Skeletal muscle satellite cell (primary cell): ENCODE data around the gene HLA-B. TPM values are rescaled to one million over a fixed set of nuclear protein-coding genes. Genes with fewer than 3 reads are reported as not detected.

Experiments
- H3K27me3 ChIP-seq: 2 replicates; pipeline ENCODE4 v1.7.0; 2013; ENCODE audit warnings: low read length; ENCODE audit not compliant: control insufficient read depth, insufficient read depth
- H3K36me3 ChIP-seq: 2 replicates; pipeline ENCODE4 v1.7.0; 2013; ENCODE audit warnings: mild to moderate bottlenecking, control low read depth, low read length; ENCODE audit not compliant: insufficient read depth
- H3K4me1 ChIP-seq: 2 replicates; pipeline ENCODE4 v1.7.0; 2013; ENCODE audit warnings: low read length; ENCODE audit not compliant: control insufficient read depth, insufficient read depth
- H3K4me2 ChIP-seq: 2 replicates; pipeline ENCODE4 v1.7.0; 2013; ENCODE audit warnings: mild to moderate bottlenecking, low read length
- H3K4me3 ChIP-seq: 2 replicates; pipeline ENCODE4 v1.7.0; 2013; ENCODE audit warnings: low read length
- H3K9ac ChIP-seq: 2 replicates; pipeline ENCODE4 v1.7.0; 2013; ENCODE audit warnings: mild to moderate bottlenecking, low read depth, low read length, moderate library complexity
- H3K9me3 ChIP-seq: replicated peaks from 2 replicates; pipeline ENCODE4 v1.7.0; 2013; ENCODE audit warnings: mild to moderate bottlenecking, control low read depth, low read length
- small RNA-seq: library from RNA; depleted of rRNA; stranded (forward); fragments of <200 nt; gene quantifications from one replicate; pipeline ENCODE3, GENCODE V24; 2012

Gene HLA-B

DNA sequence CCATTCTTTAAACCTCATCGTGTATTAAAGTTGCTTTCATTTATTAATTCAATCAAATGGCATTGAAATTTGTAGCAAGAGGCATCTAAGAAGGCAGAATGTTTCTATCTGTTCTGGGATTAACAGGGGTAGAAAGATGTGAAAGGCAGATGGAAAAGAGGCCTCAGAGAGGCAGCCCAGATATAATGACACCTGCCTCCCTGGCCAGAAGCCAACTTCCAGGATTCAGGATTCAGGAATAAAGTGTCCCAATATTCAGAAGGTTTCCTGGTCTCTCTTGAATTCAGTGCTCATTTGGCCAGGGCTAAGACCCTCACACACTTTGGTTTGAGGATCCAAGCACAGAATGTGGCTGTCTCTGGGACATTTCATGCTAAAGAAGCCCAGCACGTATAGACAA, 39.9 kb downstream of the HLA-B start:
- no peaks in the 10 kb centered on the region for H3K4me1 ChIP-seq
- no peak overlapping the region for H3K4me2 ChIP-seq
- no peaks in the 10 kb centered on the region for H3K36me3 ChIP-seq
- no peaks in the 10 kb centered on the region for H3K9me3 ChIP-seq
- H3K4me3 ChIP-seq = no peak overlapping the region
- H3K9ac ChIP-seq = no peak overlapping the region
- H3K27me3 ChIP-seq = peaks cover 56% of the 10 kb centered on the region

DNA sequence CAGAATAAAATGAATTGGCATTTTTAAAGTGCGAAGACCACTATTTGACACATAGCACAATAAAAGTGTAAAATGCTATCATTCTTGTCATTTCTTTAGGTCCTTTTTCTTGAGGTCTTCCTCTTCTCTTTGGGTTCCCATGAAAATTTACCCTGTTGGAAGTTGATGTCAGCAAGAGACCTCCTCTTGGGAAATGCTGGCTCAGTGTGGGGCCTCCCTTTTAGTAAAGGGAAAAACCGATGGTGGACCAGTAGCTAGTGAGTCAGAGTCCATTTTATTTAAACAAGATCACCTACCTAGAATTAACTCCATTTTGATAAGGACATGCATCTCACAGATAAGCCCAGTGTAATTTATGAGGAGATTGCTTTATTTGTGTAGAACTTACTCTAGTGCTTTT, 47.3 kb downstream of the HLA-B start:
- Histone ChIP-seq H3K36me3 (no peaks in the 10 kb centered on the region), H3K27me3 (peaks cover 81% of the 10 kb centered on the region), H3K9ac (no peak overlapping the region), H3K4me3 (no peak overlapping the region), H3K9me3 (no peaks in the 10 kb centered on the region), H3K4me1 (no peaks in the 10 kb centered on the region), H3K4me2 (no peak overlapping the region)

DNA sequence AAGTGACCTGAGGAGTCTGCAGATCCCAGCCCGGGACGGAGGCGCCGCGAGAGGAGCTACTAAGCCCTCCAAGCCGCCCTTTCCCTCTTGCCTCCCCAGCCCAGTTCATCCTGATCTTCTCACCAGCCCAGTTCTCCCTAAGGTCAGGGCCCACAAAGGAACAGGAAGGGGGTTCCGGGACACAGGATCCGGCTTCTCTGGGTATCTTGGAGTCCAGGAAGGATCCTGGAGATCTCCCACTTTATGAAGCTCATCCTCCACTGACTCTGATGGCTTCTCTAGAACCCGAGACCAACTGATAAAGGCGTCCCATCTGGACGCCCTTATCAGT, 48.2 kb downstream of the HLA-B start:
- Histone ChIP-seq H3K4me1 (no peaks in the 10 kb centered on the region), H3K4me3 (no peak overlapping the region), H3K36me3 (no peaks in the 10 kb centered on the region), H3K4me2 (no peak overlapping the region), H3K9ac (no peak overlapping the region), H3K9me3 (no peaks in the 10 kb centered on the region), H3K27me3 (peaks cover 78% of the 10 kb centered on the region)

DNA sequence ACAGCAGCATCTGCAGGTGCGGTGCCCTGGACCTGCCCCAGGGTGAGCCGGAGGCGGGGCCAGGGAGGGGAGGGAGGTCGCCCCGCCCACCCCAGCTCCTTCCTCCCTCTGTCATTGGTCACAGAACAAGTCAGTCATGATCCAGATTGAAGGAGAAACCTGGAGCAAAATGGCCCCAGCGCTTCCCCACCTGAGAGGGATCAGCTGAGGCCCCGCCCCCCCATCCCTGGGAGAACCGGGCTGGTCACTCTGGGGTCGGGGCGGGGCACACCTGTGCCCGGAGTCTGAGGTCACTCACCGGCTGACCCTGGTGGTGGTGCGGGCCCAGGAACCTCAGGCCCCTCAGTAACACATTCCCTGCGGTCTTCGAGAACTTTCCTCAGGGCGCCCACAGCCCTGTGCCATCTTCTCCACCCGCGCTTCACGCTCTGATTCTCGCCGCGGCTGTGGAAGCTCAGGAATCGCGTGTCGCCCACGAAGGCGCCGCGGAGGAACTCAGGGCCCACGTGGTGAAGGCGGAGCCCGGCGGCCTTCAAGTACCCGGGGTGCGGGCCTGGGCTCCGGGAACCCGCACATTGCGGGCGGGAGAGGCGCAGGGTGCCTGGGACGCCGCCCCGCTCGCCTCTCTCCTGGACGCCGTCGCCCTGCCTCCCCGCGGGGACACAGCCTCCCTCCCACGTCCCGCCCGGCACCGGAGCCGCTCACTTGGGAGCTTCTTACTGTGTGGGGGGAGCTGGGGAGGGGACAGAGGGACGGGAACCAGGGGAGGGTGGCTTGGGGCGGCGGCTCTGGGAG, 48.7 kb downstream of the HLA-B start:
- no peak overlapping the region for H3K4me2 ChIP-seq
- no peaks in the 10 kb centered on the region for H3K36me3 ChIP-seq
- H3K9me3 ChIP-seq = no peaks in the 10 kb centered on the region
- H3K4me1 ChIP-seq = no peaks in the 10 kb centered on the region
- H3K4me3 ChIP-seq = no peak overlapping the region
- H3K9ac ChIP-seq = no peak overlapping the region
- peaks cover 79% of the 10 kb centered on the region for H3K27me3 ChIP-seq

DNA sequence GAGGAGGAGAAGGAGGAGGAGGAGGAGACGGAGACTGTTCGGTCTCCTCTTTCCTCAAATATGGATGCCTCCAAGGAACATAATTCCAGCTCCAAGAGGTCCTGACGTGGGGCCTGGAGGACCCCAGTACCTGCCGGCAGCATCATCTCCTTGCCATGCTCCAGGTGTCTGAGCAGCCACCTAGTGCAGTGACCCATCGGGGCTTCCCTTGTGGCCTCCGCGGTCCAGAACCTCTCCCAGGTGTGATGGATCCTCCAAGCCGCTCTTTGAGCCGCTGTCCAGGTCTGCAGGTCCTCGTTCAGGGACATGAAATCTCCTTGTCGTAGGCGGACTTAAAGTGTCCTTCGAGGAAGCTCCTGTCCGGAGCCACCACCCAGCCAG, 49.3 kb downstream of the HLA-B start:
- Histone ChIP-seq H3K4me2 (no peak overlapping the region), H3K27me3 (peaks cover 77% of the 10 kb centered on the region), H3K9ac (no peak overlapping the region), H3K9me3 (no peaks in the 10 kb centered on the region), H3K36me3 (no peaks in the 10 kb centered on the region), H3K4me3 (no peak overlapping the region), H3K4me1 (no peaks in the 10 kb centered on the region)

GRCh38 chr6:31305703-31306219, 51.2 kb downstream of the HLA-B start:
- Histone ChIP-seq H3K27me3 (peaks cover 77% of the 10 kb centered on the region), H3K4me1 (no peaks in the 10 kb centered on the region), H3K36me3 (no peaks in the 10 kb centered on the region), H3K9ac (no peak overlapping the region), H3K4me2 (no peak overlapping the region), H3K4me3 (no peak overlapping the region), H3K9me3 (no peaks in the 10 kb centered on the region)

DNA sequence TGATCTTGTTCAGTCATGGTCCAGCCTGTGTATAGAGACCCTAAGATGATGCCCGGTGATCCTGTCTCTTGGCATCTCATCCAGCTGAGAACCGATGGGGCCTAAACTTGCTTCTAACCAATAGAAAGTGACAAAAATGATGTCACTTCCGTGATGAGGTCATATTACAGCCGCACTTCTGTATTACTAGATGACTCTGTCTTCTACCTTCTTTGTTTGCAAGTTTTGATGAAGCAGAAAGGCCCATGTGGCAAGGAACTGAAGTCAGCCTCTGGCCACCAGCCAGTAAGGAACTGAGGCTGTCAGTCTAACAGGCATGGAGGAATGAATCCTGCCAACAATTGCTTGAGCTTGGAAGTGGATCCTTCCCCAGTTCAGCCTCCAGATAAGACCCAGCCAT, 52.3 kb downstream of the HLA-B start:
- no peaks in the 10 kb centered on the region for H3K4me1 ChIP-seq

More for the DNA sequence above, 52.3 kb downstream of the HLA-B start:
- Histone ChIP-seq H3K9me3 (no peaks in the 10 kb centered on the region), H3K9ac (no peak overlapping the region), H3K36me3 (no peaks in the 10 kb centered on the region), H3K27me3 (peaks cover 74% of the 10 kb centered on the region), H3K4me3 (no peak overlapping the region), H3K4me2 (no peak overlapping the region)

Small RNAs within 50 kb of the gene (small RNA-seq; reads per million reads assigned to genes)
- gene HLA-S (not detected), gene MIR6891 (not detected), gene RF00019 (not detected), gene RNU6-283P (not detected)
